NCI-H526 treated with DMSO at 0.1 percent for 48 hours (cell line): Measurements from ENCODE around the gene PPP1R2C.

Experiments
- DNase-seq: peaks from one replicate; lab custom pipeline; 2025; lab: John Stamatoyannopoulos, UW

The PPP1R2C gene

GRCh38 chrX:42778096-42778495, at the start of gene PPP1R2C:
PPP1R2C (minus strand) TSS chrX:42778163; CDS start chrX:42778079, 84 bp downstream.
- no peak for DNase-seq

- peak; percentile 1 for DNase-seq
Measured at GRCh38 chrX:42825201-42825600, 47.2 kb upstream of the PPP1R2C start.

GRCh38 chrX:42824541-42824940, 46.6 kb upstream of the PPP1R2C start:
- DNase-seq, result no peak

- DNase-seq, result no peak
Measured at GRCh38 chrX:42823443-42823842, 45.5 kb upstream of the PPP1R2C start.

GRCh38 chrX:42821803-42822443, 44.0 kb upstream of the PPP1R2C start:
- no peak for DNase-seq

- DNase-seq, result no peak
Measured at GRCh38 chrX:42818151-42818921, 40.4 kb upstream of the PPP1R2C start.

GRCh38 chrX:42809569-42809968, 31.6 kb upstream of the PPP1R2C start:
- no peak for DNase-seq

GRCh38 chrX:42807393-42807792, 29.4 kb upstream of the PPP1R2C start:
- no peak for DNase-seq

GRCh38 chrX:42804524-42804923, 26.6 kb upstream of the PPP1R2C start:
- no peak for DNase-seq

- DNase-seq, result no peak
Measured at GRCh38 chrX:42803320-42803719, 25.4 kb upstream of the PPP1R2C start.

- no peak for DNase-seq
Measured at GRCh38 chrX:42797651-42798269, 19.8 kb upstream of the PPP1R2C start.

- no peak for DNase-seq
Measured at GRCh38 chrX:42783451-42783850, 5.5 kb upstream of the PPP1R2C start.

GRCh38 chrX:42776195-42776594, 1.8 kb downstream of the PPP1R2C start:
- no peak for DNase-seq

- no peak for DNase-seq
Measured at GRCh38 chrX:42772874-42773273, 5.1 kb downstream of the PPP1R2C start.

- no peak for DNase-seq
Measured at GRCh38 chrX:42771506-42772335, 6.2 kb downstream of the PPP1R2C start.

- DNase-seq, result no peak
Measured at GRCh38 chrX:42770566-42770965, 7.4 kb downstream of the PPP1R2C start.

- DNase-seq, result no peak
Measured at GRCh38 chrX:42759881-42760280, 18.1 kb downstream of the PPP1R2C start.

GRCh38 chrX:42755815-42756214, 22.1 kb downstream of the PPP1R2C start:
- no peak for DNase-seq

GRCh38 chrX:42754603-42755002, 23.4 kb downstream of the PPP1R2C start:
- DNase-seq, result no peak

GRCh38 chrX:42754115-42754514, 23.8 kb downstream of the PPP1R2C start:
- DNase-seq, result no peak

GRCh38 chrX:42752730-42753129, 25.2 kb downstream of the PPP1R2C start:
- no peak for DNase-seq

GRCh38 chrX:42751573-42751972, 26.4 kb downstream of the PPP1R2C start:
- DNase-seq, result no peak
